NCI-H146 treated with DMSO at 0.1 percent for 48 hours (cell line): ENCODE data around the gene FCAMR.
"Not testable (repeated sequence)": the region's sequence is repeated elsewhere in the genome, so short reads cannot be mapped to it uniquely, and the experiment has no call there.

Source experiments
- DNase-seq: peaks from one replicate; lab custom pipeline; 2025; ENCODE audit not compliant: unreplicated experiment; lab: John Stamatoyannopoulos, UW

Gene FCAMR

GRCh38 chr1:206935491-206936067, 34.7 kb downstream of the FCAMR start:
- DNase-seq, result no peak

- no peak for DNase-seq
These were observed 36.8 kb downstream of the FCAMR start for GRCh38 chr1:206933333-206933945.

- DNase-seq, result no peak
These were observed 38.1 kb downstream of the FCAMR start for GRCh38 chr1:206932177-206932576.

- no peak for DNase-seq
These were observed 38.6 kb downstream of the FCAMR start for GRCh38 chr1:206931709-206932108.

GRCh38 chr1:206930210-206930798, 40.0 kb downstream of the FCAMR start:
- DNase-seq, result no peak

- DNase-seq, result no peak
These were observed 40.7 kb downstream of the FCAMR start for GRCh38 chr1:206929524-206929923.

GRCh38 chr1:206926286-206926685, 44.0 kb downstream of the FCAMR start:
- DNase-seq, result no peak

GRCh38 chr1:206925106-206925736, 45.0 kb downstream of the FCAMR start:
- no peak for DNase-seq

- DNase-seq, result no peak
These were observed 45.6 kb downstream of the FCAMR start for GRCh38 chr1:206924592-206925105.

DNA sequence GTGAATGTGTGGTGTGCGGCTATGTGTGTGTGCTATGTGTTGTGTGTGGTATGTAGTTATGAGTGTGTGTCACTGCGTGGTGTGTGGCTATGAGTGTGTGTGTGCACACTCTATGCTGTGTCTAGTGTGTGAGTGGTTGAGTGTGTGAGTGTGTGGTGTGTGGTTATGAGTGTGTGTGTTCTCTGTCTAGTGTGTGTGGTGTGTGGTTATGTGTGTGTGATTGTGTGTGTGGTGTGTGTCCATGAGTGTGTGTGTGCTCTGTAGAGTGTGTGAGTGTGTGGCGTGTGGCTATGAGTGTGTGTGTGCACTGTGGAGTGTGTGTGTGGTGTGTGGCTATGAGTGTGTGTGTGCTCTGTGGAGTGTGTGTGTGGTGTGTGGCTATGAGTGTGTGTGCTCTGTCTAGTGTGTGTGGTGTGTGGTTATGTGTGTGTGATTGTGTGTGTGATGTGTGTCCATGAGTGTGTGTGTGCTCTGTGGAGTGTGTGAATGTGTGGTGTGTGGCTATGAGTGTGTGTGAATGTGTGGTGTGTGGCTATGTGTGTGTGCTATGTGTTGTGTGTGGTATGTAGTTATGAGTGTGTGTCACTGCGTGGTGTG, 46.2 kb downstream of the FCAMR start:
- DNase-seq, result not testable (repeated sequence)

GRCh38 chr1:206923009-206923960, 47.0 kb downstream of the FCAMR start:
- no peak for DNase-seq

GRCh38 chr1:206922524-206922923, 47.7 kb downstream of the FCAMR start:
- DNase-seq, result no peak

GRCh38 chr1:206921772-206922265, 48.4 kb downstream of the FCAMR start, which contains the start of gene FCMR:
Gene FCMR (minus strand): TSS chr1:206921941. CDS start chr1:206921854, 87 bp downstream.
- no peak for DNase-seq

GRCh38 chr1:206918076-206918475, 52.2 kb downstream of the FCAMR start:
- no peak for DNase-seq

DNA sequence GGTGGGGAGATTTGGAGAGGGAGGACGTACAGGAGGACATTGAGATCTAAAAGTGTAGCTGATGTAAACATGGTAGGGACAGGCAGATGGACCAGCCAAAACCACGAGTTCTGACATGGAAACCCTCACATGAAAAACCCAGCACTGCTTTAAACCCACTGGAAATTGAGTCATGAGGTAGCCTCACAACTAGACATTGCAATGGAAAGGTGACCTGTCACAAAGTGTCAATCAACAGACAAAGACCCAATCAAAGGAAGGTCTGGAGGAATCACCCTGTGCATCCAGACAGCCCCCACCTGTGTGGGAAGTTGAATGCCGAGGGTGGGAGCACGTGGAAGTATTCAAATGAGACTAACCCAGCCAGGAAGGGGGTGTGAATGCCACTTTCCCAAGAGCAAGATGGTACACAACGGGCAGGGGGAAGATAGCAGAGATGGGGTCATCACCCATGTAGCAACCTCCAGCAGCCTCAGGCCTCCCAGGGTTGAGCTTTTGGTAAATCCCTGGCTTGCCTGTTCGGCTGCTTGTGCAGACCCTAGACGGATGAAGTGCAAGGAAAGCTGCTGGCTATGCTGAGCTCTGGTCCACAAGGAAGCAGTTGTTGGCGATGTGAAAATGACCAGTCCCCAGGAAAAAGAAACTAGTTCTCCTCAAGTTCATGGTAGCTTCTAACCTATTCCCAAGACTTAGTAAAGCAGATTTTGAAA, 54.1 kb downstream of the FCAMR start:
- no peak for DNase-seq

GRCh38 chr1:206915030-206915735, 55.1 kb downstream of the FCAMR start:
- no peak for DNase-seq

DNA sequence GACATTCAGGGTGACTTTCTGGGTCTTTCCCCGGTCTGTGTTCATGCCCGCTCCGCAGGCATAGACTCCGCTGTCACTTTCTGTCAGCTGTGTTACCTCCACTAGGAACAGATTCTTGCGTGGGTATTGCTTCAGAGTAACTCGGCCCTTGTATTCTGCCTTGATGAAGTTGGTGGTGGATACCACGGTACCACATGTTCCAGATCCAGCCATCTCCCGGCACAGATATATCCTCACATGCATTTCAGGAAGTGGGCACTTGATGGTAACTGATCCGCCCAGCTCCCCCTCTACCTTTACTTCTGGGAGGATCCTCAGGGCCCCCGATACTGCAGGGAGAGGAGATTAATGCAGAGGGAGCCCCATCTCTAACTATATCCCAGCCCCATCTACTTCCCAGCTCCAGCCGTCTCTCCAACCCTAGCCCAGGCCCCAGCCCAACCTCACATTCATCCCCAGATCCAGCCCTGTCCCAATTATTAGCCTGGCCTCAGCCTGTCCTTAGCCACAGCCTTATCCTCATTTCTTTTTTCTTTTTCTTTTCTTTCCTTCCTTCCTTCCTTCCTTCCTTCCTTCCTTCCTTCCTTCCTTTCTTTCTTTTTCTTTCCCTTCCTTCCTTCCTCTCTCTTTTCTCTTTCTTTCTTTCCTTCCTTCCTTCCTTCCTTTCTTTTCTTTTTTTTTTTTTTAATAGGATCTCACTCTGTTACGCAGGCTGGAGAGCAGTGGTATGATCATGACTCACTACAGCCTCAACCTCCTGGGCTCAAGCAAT, 56.3 kb downstream of the FCAMR start:
- DNase-seq, result no peak

GRCh38 chr1:206912445-206913095, 57.7 kb downstream of the FCAMR start:
- DNase-seq, result peak; percentile 85
